ENCODE results near the gene FAR2. TPM values are rescaled to one million over a fixed set of nuclear protein-coding genes. Genes with fewer than 3 reads are reported as not detected.

FAR2 gene
- total and polyA plus RNA-seq, 2 of the 13 experiments (the other 11 are each of a cell fraction or from before 2014, with no cell fraction given): not detected

GRCh38 chr12:29208060-29208459, 59.0 kb downstream of the FAR2 start:
- Histone ChIP-seq H3K9ac (ENCODE audit: insufficient read depth, low read depth, low read length) (no peak overlapping the region), H3K36me3 (replicated peaks in 1 of 2; ENCODE audit: control insufficient read depth in 1 of 2, insufficient read depth in 2 of 2, low read length in 2 of 2) (no peaks in the 10 kb centered on the region), H3K79me2 (ENCODE audit: insufficient read depth, low read length) (no peaks in the 10 kb centered on the region), H3K27ac (ENCODE audit: extremely low read length, insufficient read depth, low read length) (no peak overlapping the region), H4K20me1 (ENCODE audit: insufficient read depth, low read length) (no peaks in the 10 kb centered on the region), H2AFZ (ENCODE audit: low read length) (no peak overlapping the region), H3K4me3 (replicated peaks in 1 of 3; ENCODE audit: insufficient read depth in 1 of 3, low read depth in 2 of 3, low read length in 3 of 3) (no peak overlapping the region), H3K4me2 (ENCODE audit: low read depth, low read length) (no peak overlapping the region), H3K9me3 (ENCODE audit: low read length) (no peaks in the 10 kb centered on the region), H3K4me1 (ENCODE audit: insufficient read depth, low read length) (no peaks in the 10 kb centered on the region), H3K27me3 (ENCODE audit: control insufficient read depth in 1 of 2, insufficient read depth in 2 of 2, low read length in 2 of 2) (no peaks in the 10 kb centered on the region; a peak in 1 of 5 replicates)
- ChIA-PET CTCF (ENCODE audit: low intra/inter-chr PET ratio, low total read pairs) (no interaction called here), POLR2A (no interaction called here)
- FAIRE-seq: no peak
- ATAC-seq: no peak
- no peak for DNase-seq (ENCODE audit: low spot score)
- intact Hi-C loops (cut with micrococcal nuclease; ENCODE audit: unreplicated experiment): no loop called here
- WGBS (ENCODE audit: low lambda C conversion rate): 48% methylated on average over 2 of the region's 2 CpGs
- BruUV-seq (replicated peaks): no TSS peak
- in situ Hi-C loops (cut with HindIII; ENCODE audit: extremely low pct_ligation_motif_present, low pct_unique_long_range_greater_than_20kb): no loop called here
- no peak for TF ChIP-seq ZFP62 (CRISPR knock-in tag; IDR thresholded peaks at IDR 0.05)
- no peak for TF ChIP-seq ARID4A (CRISPR knock-in tag; IDR thresholded peaks at IDR 0.05; ENCODE audit: borderline replicate concordance)
- TF ChIP-seq MXD1 (CRISPR knock-in tag; IDR thresholded peaks at IDR 0.05): no peak
- no peak for TF ChIP-seq TMF1 (CRISPR knock-in tag; IDR thresholded peaks at IDR 0.05; ENCODE audit: low read depth)
- TF ChIP-seq YY1 (IDR thresholded peaks at IDR 0.05; ENCODE audit: insufficient read depth, insufficient replicate concordance, low read depth, low read length): no peak
- no peak for TF ChIP-seq FOXM1 (CRISPR knock-in tag; IDR thresholded peaks at IDR 0.05)
- TF ChIP-seq ZNF275 (CRISPR knock-in tag; IDR thresholded peaks at IDR 0.05; ENCODE audit: borderline replicate concordance): no peak
- TF ChIP-seq MIER3 (CRISPR knock-in tag; IDR thresholded peaks at IDR 0.05; ENCODE audit: borderline replicate concordance): no peak
- TF ChIP-seq ZNF318 (CRISPR knock-in tag; IDR thresholded peaks at IDR 0.05): no peak
- TF ChIP-seq ZNF839 (CRISPR knock-in tag; IDR thresholded peaks at IDR 0.05; ENCODE audit: borderline replicate concordance): no peak
- TF ChIP-seq ZNF230 (CRISPR knock-in tag; IDR thresholded peaks at IDR 0.05): no peak
